ENCODE results near the gene KCNE4.

DNA sequence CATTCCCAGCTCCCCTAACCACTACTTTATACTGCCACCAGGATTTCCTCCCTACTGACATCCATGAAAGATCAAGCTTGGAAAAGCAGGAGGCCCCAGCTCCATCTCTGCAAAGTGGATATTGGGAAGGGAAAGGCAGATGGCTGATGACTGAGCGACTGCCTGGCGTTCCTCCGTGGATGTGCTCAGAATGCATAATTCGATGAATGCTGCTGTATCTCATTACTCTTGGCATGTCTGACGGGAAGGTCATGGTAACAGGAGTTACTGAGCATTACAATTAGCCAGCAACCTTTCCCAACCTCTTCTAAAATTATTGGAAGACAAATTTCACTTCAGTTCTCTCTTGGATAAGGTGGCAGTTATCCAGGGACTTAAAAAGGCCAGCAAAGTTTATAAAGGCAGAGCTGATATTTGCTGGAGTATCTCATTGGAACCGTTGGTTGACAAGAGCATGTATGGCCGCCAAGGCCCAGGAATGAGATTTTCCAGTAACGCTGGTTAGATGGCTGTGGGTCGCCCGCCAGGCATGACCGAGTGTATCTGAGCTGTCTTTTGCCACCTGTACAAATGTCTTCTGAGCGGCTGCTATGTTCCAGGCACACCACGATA lies 34.5 kb downstream of the KCNE4 start:
- TF ChIP-seq, protein P1, sequence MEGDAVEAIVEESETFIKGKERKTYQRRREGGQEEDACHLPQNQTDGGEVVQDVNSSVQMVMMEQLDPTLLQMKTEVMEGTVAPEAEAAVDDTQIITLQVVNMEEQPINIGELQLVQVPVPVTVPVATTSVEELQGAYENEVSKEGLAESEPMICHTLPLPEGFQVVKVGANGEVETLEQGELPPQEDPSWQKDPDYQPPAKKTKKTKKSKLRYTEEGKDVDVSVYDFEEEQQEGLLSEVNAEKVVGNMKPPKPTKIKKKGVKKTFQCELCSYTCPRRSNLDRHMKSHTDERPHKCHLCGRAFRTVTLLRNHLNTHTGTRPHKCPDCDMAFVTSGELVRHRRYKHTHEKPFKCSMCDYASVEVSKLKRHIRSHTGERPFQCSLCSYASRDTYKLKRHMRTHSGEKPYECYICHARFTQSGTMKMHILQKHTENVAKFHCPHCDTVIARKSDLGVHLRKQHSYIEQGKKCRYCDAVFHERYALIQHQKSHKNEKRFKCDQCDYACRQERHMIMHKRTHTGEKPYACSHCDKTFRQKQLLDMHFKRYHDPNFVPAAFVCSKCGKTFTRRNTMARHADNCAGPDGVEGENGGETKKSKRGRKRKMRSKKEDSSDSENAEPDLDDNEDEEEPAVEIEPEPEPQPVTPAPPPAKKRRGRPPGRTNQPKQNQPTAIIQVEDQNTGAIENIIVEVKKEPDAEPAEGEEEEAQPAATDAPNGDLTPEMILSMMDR (IDR thresholded peaks at IDR 0.05; ENCODE audit: borderline replicate concordance, extremely low read depth, low read length, poor library complexity, severe bottlenecking) = no peak
- TF ChIP-seq EZH2 (IDR thresholded peaks at IDR 0.05; ENCODE audit: borderline replicate concordance, low read depth, low read length, severe bottlenecking) = no peak

Data from DND-41 (cell line).